A549 (cell line): Measurements from ENCODE around the gene DERL3. TPM values are rescaled to one million over a fixed set of nuclear protein-coding genes. Genes with fewer than 3 reads are reported as not detected.

ENCODE experiments used
- ATAC-seq, 2 experiments: fragments of 200-7000 bp in 1 of 2; fragments of >200 bp in 1 of 2; cut with Nextera tagmentation in 1 of 2; cut with Tn5 transposase in 1 of 2; 3 replicates each; pipeline versions ENCODE4 v1.8.0 to v1.9.1; 2018 to 2020; ENCODE audit warnings: mild to moderate bottlenecking in 1 of 2, moderate library complexity in 1 of 2
- CTCF ChIA-PET: fragments of 300-600 bp; sonication (Branson Sonifier 250); formaldehyde crosslinking; extraction: SDS; loops from one replicate; lab custom pipeline; 2021; ENCODE audit warnings: antibody characterized with exemption, inconsistent platforms; lab: Yijun Ruan, JAX
- POLR2A ChIA-PET: fragments of 350-600 bp; formaldehyde crosslinking; extraction: SDS; loops from one replicate; lab custom pipeline; 2021; ENCODE audit warnings: antibody characterized with exemption, inconsistent platforms; lab: Yijun Ruan, JAX
- DNase-seq, 2 experiments: peaks; one replicate each; pipeline versions ENCODE4 v3.0.0 to v3.0.0-alpha.2; 2011 to 2016; ENCODE audit warnings: low read depth in 1 of 2, low spot score in 1 of 2
- FAIRE-seq: peaks from 2 replicates; lab custom pipeline; 2011; peaks lifted over from hg19 to GRCh38; lab: Jason Lieb, UNC
- H3K27ac ChIP-seq, 2 experiments: fragments of >200 bp; sonication (Bioruptor Twin); formaldehyde crosslinking; 3 replicates each; pipeline ENCODE4 v1.5.1; 2016 to 2017
- H3K4me1 ChIP-seq: fragments of >200 bp; sonication (Bioruptor Twin); formaldehyde crosslinking; 3 replicates; pipeline ENCODE4 v1.6.1; 2016
- H3K4me2 ChIP-seq: fragments of >200 bp; sonication (Bioruptor Twin); formaldehyde crosslinking; 3 replicates; pipeline ENCODE4 v1.6.1; 2016
- H3K4me3 ChIP-seq: fragments of >200 bp; sonication (Bioruptor Twin); formaldehyde crosslinking; 3 replicates; pipeline ENCODE4 v1.5.1; 2016
- H3K9me3 ChIP-seq: fragments of >200 bp; sonication (Bioruptor Twin); formaldehyde crosslinking; 3 replicates; pipeline ENCODE4 v1.6.1; 2016
- CHD4 ChIP-seq: fragments of 200-600 bp; sonication (generic); IDR thresholded peaks from 2 replicates; pipeline ENCODE4 v1.6.1; 2016; ENCODE audit warnings: antibody characterized with exemption, mild to moderate bottlenecking, borderline replicate concordance
- EHF ChIP-seq: fragments of 250-450 bp; sonication (Bioruptor Pico); IDR thresholded peaks from 2 replicates; pipeline ENCODE4 v1.5.0; 2020; ENCODE audit warnings: mild to moderate bottlenecking
- EHMT2 ChIP-seq: fragments of 200-600 bp; sonication (generic); IDR thresholded peaks from 2 replicates; pipeline ENCODE4 v1.6.1; 2016; ENCODE audit warnings: antibody characterized with exemption, low read depth, mild to moderate bottlenecking, moderate library complexity
- ESRRA ChIP-seq: fragments of 150-350 bp; IDR thresholded peaks from 2 replicates; pipeline ENCODE4 v1.6.1; 2014; ENCODE audit warnings: mild to moderate bottlenecking, low read length, borderline replicate concordance
- FOSB ChIP-seq: fragments of 250-450 bp; sonication (Bioruptor Pico); IDR thresholded peaks from 2 replicates; pipeline ENCODE4 v1.5.0; 2020; ENCODE audit warnings: mild to moderate bottlenecking, moderate library complexity
- FOXS1 ChIP-seq: fragments of 250-450 bp; sonication (Bioruptor Pico); IDR thresholded peaks from 2 replicates; pipeline ENCODE4 v1.5.0; 2020; ENCODE audit warnings: mild to moderate bottlenecking, moderate library complexity
- GATA3 ChIP-seq: IDR thresholded peaks from 2 replicates; pipeline ENCODE4 v1.6.1; 2012; ENCODE audit warnings: borderline replicate concordance
- HDAC2 ChIP-seq: fragments of 200-600 bp; sonication (generic); IDR thresholded peaks from 2 replicates; pipeline ENCODE4 v1.6.1; 2016
- HEYL ChIP-seq: fragments of 250-450 bp; sonication (Bioruptor Pico); IDR thresholded peaks from 2 replicates; pipeline ENCODE4 v1.8.0; 2021; ENCODE audit warnings: mild to moderate bottlenecking, moderate library complexity
- HOXA7 ChIP-seq: fragments of 250-450 bp; sonication (Bioruptor Pico); IDR thresholded peaks from 2 replicates; pipeline ENCODE4 v1.5.0; 2020; ENCODE audit warnings: mild to moderate bottlenecking, moderate library complexity
- MAFK ChIP-seq: fragments of 450-650 bp; IDR thresholded peaks from 2 replicates; pipeline ENCODE4 v1.6.1; 2014; ENCODE audit not compliant: partially characterized antibody
- MYC ChIP-seq: IDR thresholded peaks from 2 replicates; pipeline ENCODE4 v1.6.1; 2012; ENCODE audit warnings: mild to moderate bottlenecking, inconsistent platforms, low read length, improper control_type of control experiment, borderline replicate concordance
- NPAS2 ChIP-seq: fragments of 250-450 bp; sonication (Bioruptor Pico); IDR thresholded peaks from 2 replicates; pipeline ENCODE4 v1.8.0; 2022; ENCODE audit warnings: mild to moderate bottlenecking, moderate library complexity, borderline replicate concordance
- POLR2AphosphoS2 ChIP-seq: conservative IDR thresholded peaks from 2 replicates; pipeline ENCODE4 v1.6.1; 2012; ENCODE audit warnings: low read length, improper control_type of control experiment, inconsistent platforms
- RARB ChIP-seq: fragments of 250-450 bp; sonication (Bioruptor Pico); IDR thresholded peaks from 2 replicates; pipeline ENCODE4 v1.8.0; 2021; ENCODE audit warnings: mild to moderate bottlenecking, moderate library complexity
- RCOR1 ChIP-seq: fragments of 150-350 bp; IDR thresholded peaks from 2 replicates; pipeline ENCODE4 v1.6.1; 2014; ENCODE audit warnings: antibody characterized with exemption, low read length, low read depth
- RNF2 ChIP-seq: fragments of 200-600 bp; sonication (generic); IDR thresholded peaks from 2 replicates; pipeline ENCODE4 v1.6.1; 2016; ENCODE audit warnings: low read depth, mild to moderate bottlenecking, antibody characterized with exemption, moderate library complexity, borderline replicate concordance
- SREBF2 ChIP-seq: fragments of 450-650 bp; IDR thresholded peaks from 2 replicates; pipeline ENCODE4 v1.6.1; 2014; ENCODE audit warnings: mild to moderate bottlenecking, moderate library complexity
- ZNF302 ChIP-seq: fragments of 250-450 bp; sonication (Bioruptor Pico); IDR thresholded peaks from 2 replicates; pipeline ENCODE4 v1.9.0; 2021; ENCODE audit warnings: inconsistent platforms, mild to moderate bottlenecking, moderate library complexity
- WGBS: methylation state at CpG from one replicate; pipeline ENCODE4 v1.1.6; 2017; ENCODE audit errors: missing lambda C conversion rate; 5-methylcytosine and 5-hydroxymethylcytosine counted together
- polyA plus RNA-seq, 4 experiments: library from polyadenylated mRNA; depleted of rRNA in 3 of 4; stranded (reverse); fragments of >200 nt; fragmentation: RNase III in 1 of 4; extraction: RNeasy Plus Mini Kit Qiagen cat#74134 plus additional on column Dnase treatment in 1 of 4; gene quantifications; 2 replicates in 3 of 4; 3 replicates in 1 of 4; pipeline ENCODE4 v1.2.3, GENCODE V29; 2011 to 2017
- TF ChIP-seq, protein P1 (sequence below): fragments of >200 bp; sonication (Bioruptor Twin); formaldehyde crosslinking; IDR thresholded peaks from 2 replicates; pipeline ENCODE4 v1.6.1; 2016
- TF ChIP-seq, protein P2 (sequence below): fragments of 200-600 bp; sonication (generic); IDR thresholded peaks from 2 replicates; pipeline ENCODE4 v1.6.1; 2016; ENCODE audit warnings: antibody characterized with exemption, mild to moderate bottlenecking, moderate library complexity
- TF ChIP-seq, protein P3 (sequence below): IDR thresholded peaks from 2 replicates; pipeline ENCODE4 v1.6.1; 2012

The DERL3 gene
- polyA plus RNA-seq, 2 of the 4 experiments (the other 2 are of a cell fraction) = 0.08 to 0.40 TPM

DNA sequence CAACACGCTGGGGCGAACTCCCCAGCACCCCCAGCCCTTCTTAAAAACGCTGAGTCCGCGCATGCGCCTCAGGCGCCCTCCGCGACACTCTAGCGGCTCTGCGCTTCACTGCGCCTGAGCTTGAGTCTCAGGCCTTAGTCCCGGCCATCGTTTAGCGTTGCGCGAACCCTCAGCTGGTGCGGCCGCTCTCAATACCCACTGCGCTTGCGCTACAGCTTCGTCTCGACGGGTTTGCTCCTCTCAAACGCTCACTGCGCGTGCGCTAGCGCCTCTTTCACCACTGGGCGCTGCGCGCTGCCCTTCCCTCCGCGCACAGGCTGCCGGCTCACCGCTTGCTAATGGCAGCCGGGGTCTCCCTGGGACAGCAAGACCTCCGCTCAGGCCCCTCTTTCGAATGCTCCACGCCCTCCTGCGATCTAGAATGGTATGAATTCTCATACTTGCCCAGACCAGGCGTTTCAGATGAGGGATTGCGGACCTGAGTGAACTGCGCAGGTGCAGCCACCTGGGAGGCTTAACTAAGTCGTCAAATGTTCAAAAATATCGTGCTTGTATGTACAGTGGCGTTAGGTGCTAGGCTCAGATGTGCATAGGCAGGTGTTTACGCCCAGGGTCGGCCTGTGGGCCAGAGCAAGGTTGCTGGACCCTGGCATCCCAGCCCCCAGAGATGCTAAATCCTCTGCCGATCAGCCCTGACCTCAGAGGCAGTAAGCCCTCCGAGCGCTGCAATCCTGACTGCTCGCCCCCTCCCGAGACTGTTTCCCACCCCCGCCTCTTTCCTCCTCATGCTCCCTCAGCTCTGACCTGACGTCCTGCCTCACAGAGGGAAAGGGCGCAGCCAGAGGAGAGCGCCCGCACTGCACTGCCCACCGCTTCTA is 19.0 kb upstream of the DERL3 start, which contains the start of gene SLC2A11 (continued):
- TF ChIP-seq RNF2 (no peak), MYC (no peak), POLR2AphosphoS2 (no peak), MAFK (peak; percentile 47), EHMT2 (no peak), HEYL (CRISPR knock-in tag) (no peak), ZNF302 (no peak), SREBF2 (no peak), FOSB (CRISPR knock-in tag) (no peak), RCOR1 (no peak), RARB (CRISPR knock-in tag) (no peak), EHF (CRISPR knock-in tag) (no peak), GATA3 (no peak), FOXS1 (CRISPR knock-in tag) (no peak), HDAC2 (no peak), NPAS2 (no peak), ESRRA (no peak)
- TF ChIP-seq, protein P1, sequence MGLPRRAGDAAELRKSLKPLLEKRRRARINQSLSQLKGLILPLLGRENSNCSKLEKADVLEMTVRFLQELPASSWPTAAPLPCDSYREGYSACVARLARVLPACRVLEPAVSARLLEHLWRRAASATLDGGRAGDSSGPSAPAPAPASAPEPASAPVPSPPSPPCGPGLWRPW = no peak
- TF ChIP-seq, protein P2, sequence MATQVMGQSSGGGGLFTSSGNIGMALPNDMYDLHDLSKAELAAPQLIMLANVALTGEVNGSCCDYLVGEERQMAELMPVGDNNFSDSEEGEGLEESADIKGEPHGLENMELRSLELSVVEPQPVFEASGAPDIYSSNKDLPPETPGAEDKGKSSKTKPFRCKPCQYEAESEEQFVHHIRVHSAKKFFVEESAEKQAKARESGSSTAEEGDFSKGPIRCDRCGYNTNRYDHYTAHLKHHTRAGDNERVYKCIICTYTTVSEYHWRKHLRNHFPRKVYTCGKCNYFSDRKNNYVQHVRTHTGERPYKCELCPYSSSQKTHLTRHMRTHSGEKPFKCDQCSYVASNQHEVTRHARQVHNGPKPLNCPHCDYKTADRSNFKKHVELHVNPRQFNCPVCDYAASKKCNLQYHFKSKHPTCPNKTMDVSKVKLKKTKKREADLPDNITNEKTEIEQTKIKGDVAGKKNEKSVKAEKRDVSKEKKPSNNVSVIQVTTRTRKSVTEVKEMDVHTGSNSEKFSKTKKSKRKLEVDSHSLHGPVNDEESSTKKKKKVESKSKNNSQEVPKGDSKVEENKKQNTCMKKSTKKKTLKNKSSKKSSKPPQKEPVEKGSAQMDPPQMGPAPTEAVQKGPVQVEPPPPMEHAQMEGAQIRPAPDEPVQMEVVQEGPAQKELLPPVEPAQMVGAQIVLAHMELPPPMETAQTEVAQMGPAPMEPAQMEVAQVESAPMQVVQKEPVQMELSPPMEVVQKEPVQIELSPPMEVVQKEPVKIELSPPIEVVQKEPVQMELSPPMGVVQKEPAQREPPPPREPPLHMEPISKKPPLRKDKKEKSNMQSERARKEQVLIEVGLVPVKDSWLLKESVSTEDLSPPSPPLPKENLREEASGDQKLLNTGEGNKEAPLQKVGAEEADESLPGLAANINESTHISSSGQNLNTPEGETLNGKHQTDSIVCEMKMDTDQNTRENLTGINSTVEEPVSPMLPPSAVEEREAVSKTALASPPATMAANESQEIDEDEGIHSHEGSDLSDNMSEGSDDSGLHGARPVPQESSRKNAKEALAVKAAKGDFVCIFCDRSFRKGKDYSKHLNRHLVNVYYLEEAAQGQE = no peak
- TF ChIP-seq, protein P3, sequence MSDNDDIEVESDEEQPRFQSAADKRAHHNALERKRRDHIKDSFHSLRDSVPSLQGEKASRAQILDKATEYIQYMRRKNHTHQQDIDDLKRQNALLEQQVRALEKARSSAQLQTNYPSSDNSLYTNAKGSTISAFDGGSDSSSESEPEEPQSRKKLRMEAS = peak; percentile 68

DNA sequence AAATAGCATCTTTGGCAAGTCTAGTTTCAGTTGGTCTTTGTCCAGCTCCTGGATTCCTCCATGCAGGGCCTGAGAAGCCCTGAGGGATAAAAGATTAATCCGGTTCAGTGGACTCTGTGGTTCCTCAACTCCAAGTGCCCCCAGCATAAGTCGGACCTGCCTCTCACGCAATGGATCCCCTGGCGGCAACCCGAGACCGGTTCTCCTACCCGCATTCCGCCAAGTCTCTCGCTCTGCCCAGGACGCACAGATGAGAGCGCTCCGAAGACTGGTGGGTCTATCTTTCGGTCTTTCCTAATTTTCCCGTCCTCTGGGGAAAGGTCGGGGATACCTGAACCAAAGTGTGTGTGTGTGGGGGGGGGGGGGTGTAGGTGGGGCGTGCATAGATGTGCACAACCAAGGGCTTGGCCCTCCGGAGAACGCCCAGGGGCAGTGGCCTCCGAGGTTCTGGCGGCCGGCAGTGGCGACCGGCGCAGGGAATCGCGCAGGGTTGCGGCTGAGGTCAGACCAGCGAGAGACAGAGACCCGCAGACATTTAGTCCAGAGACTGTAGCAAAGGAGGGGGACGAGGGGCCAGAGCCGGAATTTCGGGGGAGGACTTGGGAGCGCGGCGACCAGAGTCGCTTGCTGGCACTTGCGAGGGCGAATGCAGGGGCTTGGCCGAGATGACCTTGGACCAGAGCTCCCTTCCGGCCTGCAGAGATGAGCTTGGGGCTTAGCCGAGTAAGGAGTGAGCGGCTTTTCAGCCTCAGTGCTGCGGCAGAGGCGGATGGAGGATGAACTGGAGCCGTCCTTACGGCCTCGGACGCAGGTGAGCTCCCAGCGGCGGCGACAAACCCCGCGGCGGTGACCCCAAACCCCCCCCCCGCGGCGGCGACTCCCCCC is 18.2 kb upstream of the DERL3 start:
- POLR2A ChIA-PET = interaction anchor here (0.6 to 1.2 kb wide), 11 partner anchors 12 to 1750 kb away, joined by 3 to 25 read pairs (median 6); partner anchors contain the start of genes CHCHD10 and MIF
- no peaks in the 10 kb centered on the region for H3K9me3 ChIP-seq

More for the DNA sequence above, 18.2 kb upstream of the DERL3 start:
- peak overlapping the region; percentile 93 for H3K4me2 ChIP-seq
- no peak for TF ChIP-seq RARB (CRISPR knock-in tag)
- TF ChIP-seq, protein P3 = no peak
- no peak for TF ChIP-seq CHD4
- TF ChIP-seq HOXA7 = no peak
- TF ChIP-seq MYC = no peak
- ATAC-seq (peak; percentile 67 to 75), DNase-seq (peak in 1 of 2 experiments; percentile 28), FAIRE-seq (no peak)
- CTCF ChIA-PET = interaction anchor here (0.6 to 3.1 kb wide), 5 partner anchors 7 to 47 kb away, joined by 3 to 27 read pairs (median 3); partner anchors contain the start of gene MIF
- H3K4me1 ChIP-seq = peaks cover 9% of the 10 kb centered on the region; the same call in 1 of the 3 replicates
- peak overlapping the region; percentile 81 to 90 for H3K27ac ChIP-seq
- peak overlapping the region; percentile 58 for H3K4me3 ChIP-seq
- 40% methylated on average over 33 of the region's 58 CpGs for WGBS
